ENCODE results near the gene MBL2.

Gene MBL2

DNA sequence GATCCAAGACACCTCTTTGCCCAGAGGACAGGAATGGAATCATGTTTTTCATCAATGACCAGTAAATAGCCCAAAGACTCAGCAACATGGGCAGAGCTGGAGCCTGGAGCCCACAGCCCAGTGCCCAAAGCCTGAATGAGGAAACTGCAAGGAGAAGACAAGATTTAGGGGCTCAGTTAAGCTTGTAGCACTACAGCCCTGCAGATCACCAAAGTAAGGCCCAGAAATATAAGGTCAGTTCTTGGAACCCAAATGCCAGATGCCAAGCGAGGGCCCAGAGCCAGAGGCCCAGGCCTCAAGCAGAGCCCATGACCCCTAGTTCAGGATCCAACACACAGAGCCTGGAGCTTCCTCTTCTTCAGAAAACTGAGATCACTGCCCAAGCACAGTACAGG is 32.4 kb downstream of the MBL2 start:
- no peak for ATAC-seq
- TF ChIP-seq TOX (CRISPR knock-in tag; IDR thresholded peaks at IDR 0.05; ENCODE audit: borderline replicate concordance) = no peak
- TF ChIP-seq, protein P1, sequence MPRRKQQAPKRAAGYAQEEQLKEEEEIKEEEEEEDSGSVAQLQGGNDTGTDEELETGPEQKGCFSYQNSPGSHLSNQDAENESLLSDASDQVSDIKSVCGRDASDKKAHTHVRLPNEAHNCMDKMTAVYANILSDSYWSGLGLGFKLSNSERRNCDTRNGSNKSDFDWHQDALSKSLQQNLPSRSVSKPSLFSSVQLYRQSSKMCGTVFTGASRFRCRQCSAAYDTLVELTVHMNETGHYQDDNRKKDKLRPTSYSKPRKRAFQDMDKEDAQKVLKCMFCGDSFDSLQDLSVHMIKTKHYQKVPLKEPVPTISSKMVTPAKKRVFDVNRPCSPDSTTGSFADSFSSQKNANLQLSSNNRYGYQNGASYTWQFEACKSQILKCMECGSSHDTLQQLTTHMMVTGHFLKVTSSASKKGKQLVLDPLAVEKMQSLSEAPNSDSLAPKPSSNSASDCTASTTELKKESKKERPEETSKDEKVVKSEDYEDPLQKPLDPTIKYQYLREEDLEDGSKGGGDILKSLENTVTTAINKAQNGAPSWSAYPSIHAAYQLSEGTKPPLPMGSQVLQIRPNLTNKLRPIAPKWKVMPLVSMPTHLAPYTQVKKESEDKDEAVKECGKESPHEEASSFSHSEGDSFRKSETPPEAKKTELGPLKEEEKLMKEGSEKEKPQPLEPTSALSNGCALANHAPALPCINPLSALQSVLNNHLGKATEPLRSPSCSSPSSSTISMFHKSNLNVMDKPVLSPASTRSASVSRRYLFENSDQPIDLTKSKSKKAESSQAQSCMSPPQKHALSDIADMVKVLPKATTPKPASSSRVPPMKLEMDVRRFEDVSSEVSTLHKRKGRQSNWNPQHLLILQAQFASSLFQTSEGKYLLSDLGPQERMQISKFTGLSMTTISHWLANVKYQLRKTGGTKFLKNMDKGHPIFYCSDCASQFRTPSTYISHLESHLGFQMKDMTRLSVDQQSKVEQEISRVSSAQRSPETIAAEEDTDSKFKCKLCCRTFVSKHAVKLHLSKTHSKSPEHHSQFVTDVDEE (CRISPR knock-in tag; IDR thresholded peaks at IDR 0.05) = no peak
- TF ChIP-seq, protein P2, sequence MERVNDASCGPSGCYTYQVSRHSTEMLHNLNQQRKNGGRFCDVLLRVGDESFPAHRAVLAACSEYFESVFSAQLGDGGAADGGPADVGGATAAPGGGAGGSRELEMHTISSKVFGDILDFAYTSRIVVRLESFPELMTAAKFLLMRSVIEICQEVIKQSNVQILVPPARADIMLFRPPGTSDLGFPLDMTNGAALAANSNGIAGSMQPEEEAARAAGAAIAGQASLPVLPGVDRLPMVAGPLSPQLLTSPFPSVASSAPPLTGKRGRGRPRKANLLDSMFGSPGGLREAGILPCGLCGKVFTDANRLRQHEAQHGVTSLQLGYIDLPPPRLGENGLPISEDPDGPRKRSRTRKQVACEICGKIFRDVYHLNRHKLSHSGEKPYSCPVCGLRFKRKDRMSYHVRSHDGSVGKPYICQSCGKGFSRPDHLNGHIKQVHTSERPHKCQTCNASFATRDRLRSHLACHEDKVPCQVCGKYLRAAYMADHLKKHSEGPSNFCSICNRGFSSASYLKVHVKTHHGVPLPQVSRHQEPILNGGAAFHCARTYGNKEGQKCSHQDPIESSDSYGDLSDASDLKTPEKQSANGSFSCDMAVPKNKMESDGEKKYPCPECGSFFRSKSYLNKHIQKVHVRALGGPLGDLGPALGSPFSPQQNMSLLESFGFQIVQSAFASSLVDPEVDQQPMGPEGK (CRISPR knock-in tag; IDR thresholded peaks at IDR 0.05; ENCODE audit: borderline replicate concordance) = no peak
- TF ChIP-seq RARB (CRISPR knock-in tag; IDR thresholded peaks at IDR 0.05) = no peak
- no peak for TF ChIP-seq GLIS3 (CRISPR knock-in tag; IDR thresholded peaks at IDR 0.05)
- TF ChIP-seq, protein P3, sequence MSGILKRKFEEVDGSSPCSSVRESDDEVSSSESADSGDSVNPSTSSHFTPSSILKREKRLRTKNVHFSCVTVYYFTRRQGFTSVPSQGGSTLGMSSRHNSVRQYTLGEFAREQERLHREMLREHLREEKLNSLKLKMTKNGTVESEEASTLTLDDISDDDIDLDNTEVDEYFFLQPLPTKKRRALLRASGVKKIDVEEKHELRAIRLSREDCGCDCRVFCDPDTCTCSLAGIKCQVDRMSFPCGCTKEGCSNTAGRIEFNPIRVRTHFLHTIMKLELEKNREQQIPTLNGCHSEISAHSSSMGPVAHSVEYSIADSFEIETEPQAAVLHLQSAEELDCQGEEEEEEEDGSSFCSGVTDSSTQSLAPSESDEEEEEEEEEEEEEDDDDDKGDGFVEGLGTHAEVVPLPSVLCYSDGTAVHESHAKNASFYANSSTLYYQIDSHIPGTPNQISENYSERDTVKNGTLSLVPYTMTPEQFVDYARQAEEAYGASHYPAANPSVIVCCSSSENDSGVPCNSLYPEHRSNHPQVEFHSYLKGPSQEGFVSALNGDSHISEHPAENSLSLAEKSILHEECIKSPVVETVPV (CRISPR knock-in tag; IDR thresholded peaks at IDR 0.05) = no peak
- no peak for TF ChIP-seq ZNF565 (CRISPR knock-in tag; conservative IDR thresholded peaks at IDR 0.05; ENCODE audit: low read depth)
- no peak for TF ChIP-seq ARNTL (CRISPR knock-in tag; IDR thresholded peaks at IDR 0.05; ENCODE audit: borderline replicate concordance, low read depth)
- TF ChIP-seq TCF4 (CRISPR knock-in tag; IDR thresholded peaks at IDR 0.05; ENCODE audit: borderline replicate concordance) = no peak
- TF ChIP-seq ZFP30 (CRISPR knock-in tag; IDR thresholded peaks at IDR 0.05) = no peak
- no peak for TF ChIP-seq BACH2 (CRISPR knock-in tag; IDR thresholded peaks at IDR 0.05; ENCODE audit: borderline replicate concordance)
- no peak for TF ChIP-seq ZNF8 (CRISPR knock-in tag; IDR thresholded peaks at IDR 0.05)
- TF ChIP-seq, protein P4, sequence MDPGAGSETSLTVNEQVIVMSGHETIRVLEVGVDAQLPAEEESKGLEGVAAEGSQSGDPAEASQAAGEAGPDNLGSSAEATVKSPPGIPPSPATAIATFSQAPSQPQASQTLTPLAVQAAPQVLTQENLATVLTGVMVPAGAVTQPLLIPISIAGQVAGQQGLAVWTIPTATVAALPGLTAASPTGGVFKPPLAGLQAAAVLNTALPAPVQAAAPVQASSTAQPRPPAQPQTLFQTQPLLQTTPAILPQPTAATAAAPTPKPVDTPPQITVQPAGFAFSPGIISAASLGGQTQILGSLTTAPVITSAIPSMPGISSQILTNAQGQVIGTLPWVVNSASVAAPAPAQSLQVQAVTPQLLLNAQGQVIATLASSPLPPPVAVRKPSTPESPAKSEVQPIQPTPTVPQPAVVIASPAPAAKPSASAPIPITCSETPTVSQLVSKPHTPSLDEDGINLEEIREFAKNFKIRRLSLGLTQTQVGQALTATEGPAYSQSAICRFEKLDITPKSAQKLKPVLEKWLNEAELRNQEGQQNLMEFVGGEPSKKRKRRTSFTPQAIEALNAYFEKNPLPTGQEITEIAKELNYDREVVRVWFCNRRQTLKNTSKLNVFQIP (CRISPR knock-in tag; IDR thresholded peaks at IDR 0.05; ENCODE audit: borderline replicate concordance, low read depth) = no peak
- TF ChIP-seq PPARA (CRISPR knock-in tag; IDR thresholded peaks at IDR 0.05; ENCODE audit: borderline replicate concordance) = no peak
- TF ChIP-seq CSDC2 (CRISPR knock-in tag; IDR thresholded peaks at IDR 0.05) = no peak
- TF ChIP-seq ZNF70 (CRISPR knock-in tag; IDR thresholded peaks at IDR 0.05) = no peak
- no peak for TF ChIP-seq OSR1 (CRISPR knock-in tag; IDR thresholded peaks at IDR 0.05)
- TF ChIP-seq ZFP3 (CRISPR knock-in tag; IDR thresholded peaks at IDR 0.05) = no peak
- TF ChIP-seq, protein P5, sequence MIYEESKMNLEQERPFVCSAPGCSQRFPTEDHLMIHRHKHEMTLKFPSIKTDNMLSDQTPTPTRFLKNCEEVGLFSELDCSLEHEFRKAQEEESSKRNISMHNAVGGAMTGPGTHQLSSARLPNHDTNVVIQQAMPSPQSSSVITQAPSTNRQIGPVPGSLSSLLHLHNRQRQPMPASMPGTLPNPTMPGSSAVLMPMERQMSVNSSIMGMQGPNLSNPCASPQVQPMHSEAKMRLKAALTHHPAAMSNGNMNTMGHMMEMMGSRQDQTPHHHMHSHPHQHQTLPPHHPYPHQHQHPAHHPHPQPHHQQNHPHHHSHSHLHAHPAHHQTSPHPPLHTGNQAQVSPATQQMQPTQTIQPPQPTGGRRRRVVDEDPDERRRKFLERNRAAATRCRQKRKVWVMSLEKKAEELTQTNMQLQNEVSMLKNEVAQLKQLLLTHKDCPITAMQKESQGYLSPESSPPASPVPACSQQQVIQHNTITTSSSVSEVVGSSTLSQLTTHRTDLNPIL (CRISPR knock-in tag; IDR thresholded peaks at IDR 0.05; ENCODE audit: low read depth) = no peak
- TF ChIP-seq ISL1 (CRISPR knock-in tag; IDR thresholded peaks at IDR 0.05) = no peak

DNA sequence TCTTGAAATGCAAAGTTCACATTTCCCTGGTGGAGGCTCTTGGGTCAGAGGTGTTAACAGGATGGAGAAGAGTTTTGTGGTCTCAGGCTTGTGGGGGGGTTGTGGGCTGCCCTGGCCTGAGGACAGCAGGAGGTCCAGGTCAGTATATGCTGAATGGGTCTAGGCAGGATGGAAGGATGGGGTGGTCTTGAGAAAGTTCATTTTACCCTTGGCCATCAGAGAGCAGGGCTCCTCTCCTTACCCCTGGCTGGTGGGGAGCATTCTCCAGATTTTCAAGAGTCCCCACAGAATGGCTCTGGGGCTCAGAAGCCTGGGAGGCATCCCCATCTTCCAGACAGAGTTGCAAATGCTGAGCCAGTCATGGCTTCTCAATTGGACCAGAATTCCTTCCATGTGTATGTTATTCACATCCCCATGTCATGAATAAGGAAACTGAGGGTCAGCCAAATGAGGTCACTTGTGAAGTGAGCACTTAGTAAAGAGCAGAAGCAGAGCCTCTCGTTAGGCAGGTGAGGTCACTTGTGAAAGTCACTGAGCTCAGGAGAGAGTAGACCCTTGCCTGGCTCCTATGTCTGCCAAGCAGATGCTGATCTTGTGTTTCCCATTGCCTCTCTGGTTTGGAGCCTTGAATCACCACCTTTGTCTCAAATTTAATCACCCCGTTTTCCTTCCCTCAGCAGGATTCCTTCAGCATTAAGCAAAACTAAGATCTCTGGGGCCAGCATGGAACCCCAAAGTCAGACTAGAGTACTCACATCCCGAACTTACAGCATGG is 33.0 kb downstream of the MBL2 start:
- no peak for ATAC-seq
- TF ChIP-seq OSR1 (CRISPR knock-in tag; IDR thresholded peaks at IDR 0.05) = no peak
- no peak for TF ChIP-seq BACH2 (CRISPR knock-in tag; IDR thresholded peaks at IDR 0.05; ENCODE audit: borderline replicate concordance)
- TF ChIP-seq, protein P4 (CRISPR knock-in tag; IDR thresholded peaks at IDR 0.05; ENCODE audit: borderline replicate concordance, low read depth) = no peak
- TF ChIP-seq, protein P2 (CRISPR knock-in tag; IDR thresholded peaks at IDR 0.05; ENCODE audit: borderline replicate concordance) = no peak
- no peak for TF ChIP-seq ZFP30 (CRISPR knock-in tag; IDR thresholded peaks at IDR 0.05)
- no peak for TF ChIP-seq TOX (CRISPR knock-in tag; IDR thresholded peaks at IDR 0.05; ENCODE audit: borderline replicate concordance)
- TF ChIP-seq, protein P5 (CRISPR knock-in tag; IDR thresholded peaks at IDR 0.05; ENCODE audit: low read depth) = no peak
- no peak for TF ChIP-seq ZC3H10 (CRISPR knock-in tag; IDR thresholded peaks at IDR 0.05)
- TF ChIP-seq SNAI2 (CRISPR knock-in tag; IDR thresholded peaks at IDR 0.05) = no peak
- TF ChIP-seq ARNTL (CRISPR knock-in tag; IDR thresholded peaks at IDR 0.05; ENCODE audit: borderline replicate concordance, low read depth) = no peak
- TF ChIP-seq, protein P3 (CRISPR knock-in tag; IDR thresholded peaks at IDR 0.05) = no peak
- TF ChIP-seq ZNF70 (CRISPR knock-in tag; IDR thresholded peaks at IDR 0.05) = no peak

All from SK-N-SH treated with all-trans-retinoic acid at 6 μM for 48 hours (cell line).